ENCODE results near the gene RGS3.

Gene RGS3

DNA sequence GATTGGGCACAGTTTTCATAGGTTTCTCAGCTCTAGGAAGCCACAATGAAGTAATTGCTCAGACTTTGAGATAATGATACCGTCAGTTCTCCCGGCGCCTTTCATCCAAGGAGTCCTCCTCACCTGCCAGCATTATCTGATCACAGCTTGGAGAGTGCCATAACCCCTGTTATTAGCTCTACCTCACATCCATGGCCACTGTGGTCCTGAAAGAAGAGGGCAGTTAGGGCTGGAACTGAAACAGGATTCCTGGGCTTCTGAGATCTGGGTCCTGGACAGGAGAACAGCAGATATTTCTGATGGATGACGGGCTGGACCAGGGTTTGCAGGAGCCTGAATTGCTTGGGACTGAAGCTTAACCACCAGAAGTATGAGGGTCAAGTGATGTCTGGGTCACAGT is 13.5 kb downstream of the RGS3 start:
- TF ChIP-seq, protein P1, sequence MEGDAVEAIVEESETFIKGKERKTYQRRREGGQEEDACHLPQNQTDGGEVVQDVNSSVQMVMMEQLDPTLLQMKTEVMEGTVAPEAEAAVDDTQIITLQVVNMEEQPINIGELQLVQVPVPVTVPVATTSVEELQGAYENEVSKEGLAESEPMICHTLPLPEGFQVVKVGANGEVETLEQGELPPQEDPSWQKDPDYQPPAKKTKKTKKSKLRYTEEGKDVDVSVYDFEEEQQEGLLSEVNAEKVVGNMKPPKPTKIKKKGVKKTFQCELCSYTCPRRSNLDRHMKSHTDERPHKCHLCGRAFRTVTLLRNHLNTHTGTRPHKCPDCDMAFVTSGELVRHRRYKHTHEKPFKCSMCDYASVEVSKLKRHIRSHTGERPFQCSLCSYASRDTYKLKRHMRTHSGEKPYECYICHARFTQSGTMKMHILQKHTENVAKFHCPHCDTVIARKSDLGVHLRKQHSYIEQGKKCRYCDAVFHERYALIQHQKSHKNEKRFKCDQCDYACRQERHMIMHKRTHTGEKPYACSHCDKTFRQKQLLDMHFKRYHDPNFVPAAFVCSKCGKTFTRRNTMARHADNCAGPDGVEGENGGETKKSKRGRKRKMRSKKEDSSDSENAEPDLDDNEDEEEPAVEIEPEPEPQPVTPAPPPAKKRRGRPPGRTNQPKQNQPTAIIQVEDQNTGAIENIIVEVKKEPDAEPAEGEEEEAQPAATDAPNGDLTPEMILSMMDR (IDR thresholded peaks at IDR 0.05; ENCODE audit: control extremely low read depth, extremely low read depth, low read depth, missing control alignments): no peak
- POLR2A ChIA-PET: no interaction called here
- CTCF ChIA-PET: interaction anchor here (1.0 to 1.9 kb wide), 4 partner anchors 18 to 202 kb away, joined by 3 to 10 read pairs (median 4); partner anchors contain the start of gene CDC26
- no peak for DNase-seq (ENCODE audit: extremely low spot score)

DNA sequence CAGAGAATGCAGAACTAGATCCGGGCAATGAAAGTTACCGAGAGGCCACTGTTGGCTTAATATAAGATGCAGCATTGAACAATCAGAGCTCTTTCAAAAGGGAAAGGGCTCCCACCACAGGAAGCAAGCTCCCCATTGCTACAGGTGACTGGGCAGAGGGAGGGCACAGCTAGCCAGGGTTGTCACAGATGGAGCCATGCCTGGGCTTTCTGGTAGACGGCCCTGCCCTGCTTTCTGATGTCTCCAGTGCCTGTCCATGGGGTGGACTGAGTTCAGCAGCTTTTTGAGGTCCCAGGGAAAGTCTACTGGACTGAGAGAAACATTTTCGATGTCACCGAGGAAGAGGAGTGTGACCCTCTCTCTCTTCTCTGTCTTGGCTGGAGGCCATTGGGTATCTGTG is 14.1 kb downstream of the RGS3 start:
- no peak for DNase-seq (ENCODE audit: extremely low spot score)
- TF ChIP-seq, protein P1 (IDR thresholded peaks at IDR 0.05; ENCODE audit: control extremely low read depth, extremely low read depth, low read depth, missing control alignments): no peak
- ChIA-PET POLR2A (no interaction called here), CTCF (interaction anchor here (1.2 to 1.9 kb wide), 3 partner anchors 17 to 35 kb away, joined by 4 to 10 read pairs (median 5); no protein-coding TSS in a partner anchor)

DNA sequence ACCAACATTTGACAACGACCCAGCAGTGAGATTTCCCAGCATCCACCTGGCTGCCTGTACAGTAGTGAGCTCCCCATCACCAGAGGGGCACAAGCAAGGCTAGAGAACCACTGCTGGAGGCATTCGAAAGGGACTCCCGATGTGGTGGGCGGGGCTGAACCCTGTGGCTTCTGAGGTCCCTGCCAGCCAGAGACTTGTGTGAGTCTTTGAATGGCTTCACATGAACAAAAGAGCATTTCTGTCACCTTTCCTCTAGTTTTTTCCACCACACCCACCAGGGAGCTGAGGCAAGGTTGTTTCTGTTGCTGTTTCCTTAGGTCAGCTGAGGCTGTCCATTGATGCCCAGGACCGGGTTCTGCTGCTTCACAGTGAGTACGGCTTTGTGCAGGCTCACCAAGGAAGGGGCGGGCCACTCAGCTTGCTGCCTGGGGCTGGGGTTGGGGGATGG is 15.7 kb downstream of the RGS3 start:
- DNase-seq (ENCODE audit: extremely low spot score): no peak
- ChIA-PET POLR2A (no interaction called here), CTCF (interaction anchor here (1.5 kb wide), 1 partner anchor 16 kb away, joined by 3 read pairs; no protein-coding TSS in a partner anchor)
- TF ChIP-seq, protein P1 (IDR thresholded peaks at IDR 0.05; ENCODE audit: control extremely low read depth, extremely low read depth, low read depth, missing control alignments): no peak

DNA sequence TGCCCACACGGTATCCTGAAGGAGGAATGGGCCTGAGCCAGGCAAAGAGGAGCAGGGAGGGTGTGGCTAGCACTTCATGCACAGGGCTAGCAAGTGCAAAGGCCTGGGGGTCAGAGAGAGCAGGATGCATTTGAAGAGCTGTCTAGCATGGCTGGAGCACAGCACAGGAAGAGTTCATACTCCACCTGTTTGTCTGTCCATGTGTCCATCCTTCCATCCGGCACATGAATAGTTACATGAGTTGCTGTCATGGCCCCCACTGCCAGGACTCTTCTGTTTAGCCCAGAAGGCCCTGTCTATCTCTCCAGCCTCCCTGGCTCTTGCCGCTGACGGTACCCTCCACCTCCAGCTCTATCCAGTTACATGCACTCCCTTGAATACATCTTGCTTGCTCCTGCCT is 17.1 kb downstream of the RGS3 start:
- ChIA-PET POLR2A (no interaction called here), CTCF (interaction anchor here (1.1 kb wide), 1 partner anchor 13 kb away, joined by 3 read pairs; no protein-coding TSS in a partner anchor)
- TF ChIP-seq, protein P1 (IDR thresholded peaks at IDR 0.05; ENCODE audit: control extremely low read depth, extremely low read depth, low read depth, missing control alignments): no peak
- no peak for DNase-seq (ENCODE audit: extremely low spot score)

DNA sequence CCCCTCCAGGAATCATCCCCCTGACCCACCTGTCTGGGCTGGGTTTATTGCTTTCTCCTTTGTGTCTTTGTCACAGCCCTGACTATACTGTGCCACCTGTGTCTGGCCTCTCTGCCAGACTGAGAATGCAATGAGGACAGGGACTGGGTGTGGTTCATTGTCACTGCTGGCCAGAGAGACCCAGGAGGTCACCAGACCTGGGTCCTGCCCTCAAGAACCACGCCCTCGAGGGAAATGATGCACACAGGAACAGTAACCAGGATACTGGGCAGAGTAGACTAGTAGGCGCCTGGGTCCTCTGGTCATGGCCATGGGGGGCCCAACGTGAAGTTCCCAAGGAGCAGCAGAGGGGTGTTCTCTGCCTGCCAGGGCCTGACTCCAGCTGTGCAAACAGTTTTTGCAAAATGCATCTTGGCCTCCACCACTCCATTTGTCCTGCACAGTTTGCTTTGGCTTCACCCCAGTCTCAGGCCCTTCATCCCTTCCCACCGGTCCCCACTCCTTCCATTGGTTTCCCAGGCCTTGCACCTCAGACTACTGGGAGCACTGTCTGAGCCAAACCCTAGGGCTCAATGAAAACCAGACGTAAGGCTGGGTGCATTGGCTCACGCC is 17.8 kb downstream of the RGS3 start:
- TF ChIP-seq, protein P1 (IDR thresholded peaks at IDR 0.05; ENCODE audit: control extremely low read depth, extremely low read depth, low read depth, missing control alignments): no peak
- DNase-seq (ENCODE audit: extremely low spot score): no peak
- CTCF ChIA-PET: interaction anchor here (1.3 kb wide), 1 partner anchor 11 kb away, joined by 3 read pairs; no protein-coding TSS in a partner anchor
- POLR2A ChIA-PET: no interaction called here

DNA sequence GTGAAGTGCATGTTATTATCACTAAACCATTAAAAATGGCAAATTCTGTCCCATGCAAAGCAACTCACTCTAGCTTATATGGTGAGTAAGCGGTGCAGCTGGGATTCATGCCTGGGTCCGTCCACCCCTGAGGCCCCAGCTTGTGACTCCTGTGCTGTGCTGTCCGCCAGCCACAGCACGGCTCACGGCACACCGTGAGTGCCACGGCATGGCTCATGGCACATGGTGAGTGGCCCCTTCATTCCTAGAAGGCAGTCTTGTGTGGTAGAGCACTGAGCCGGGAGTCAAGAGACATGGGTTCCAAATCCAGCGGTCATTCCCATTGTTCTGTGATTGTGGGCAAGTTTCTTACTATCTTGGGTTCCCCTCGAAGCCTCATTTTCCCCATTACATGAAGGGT is 18.8 kb downstream of the RGS3 start:
- TF ChIP-seq, protein P1 (IDR thresholded peaks at IDR 0.05; ENCODE audit: control extremely low read depth, extremely low read depth, low read depth, missing control alignments): no peak
- DNase-seq (ENCODE audit: extremely low spot score): no peak
- POLR2A ChIA-PET: no interaction called here
- CTCF ChIA-PET: interaction anchor here (1.3 to 3.5 kb wide), 2 partner anchors 12 to 13 kb away, joined by 3 to 13 read pairs; no protein-coding TSS in a partner anchor

Measured in GM10248 (cell line).